Dermis lymphatic vessel endothelial cell (primary cell): Measurements from ENCODE around the gene KRTAP5-7. TPM values are rescaled to one million over a fixed set of nuclear protein-coding genes. Genes with fewer than 3 reads are reported as not detected.

Experiments
- total RNA-seq: library from RNA; depleted of rRNA; stranded (reverse); fragments of >200 nt; gene quantifications from 2 replicates; pipeline ENCODE4 v1.2.1, GENCODE V29; 2014

Gene KRTAP5-7
- total RNA-seq = under 0.01 and 0.11 TPM in 2 replicates

GRCh38 chr11:71526796-71527575 lies at the start of gene KRTAP5-7:
Gene KRTAP5-7 (plus strand): TSS chr11:71527267. CDS start chr11:71527301, 34 bp downstream.

GRCh38 chr11:71537977-71538665 lies 11.1 kb downstream of the KRTAP5-7 start, which contains the start of gene KRTAP5-8:
Gene KRTAP5-8 (plus strand): TSS chr11:71538025. CDS start chr11:71538056, 31 bp downstream.

GRCh38 chr11:71548120-71548519 lies 21.1 kb downstream of the KRTAP5-7 start, which contains the start of gene KRTAP5-9:
Gene KRTAP5-9 (plus strand): TSS chr11:71548420. CDS start chr11:71548658, 238 bp downstream.

GRCh38 chr11:71565263-71565662 lies 38.2 kb downstream of the KRTAP5-7 start, which contains the start of gene KRTAP5-10:
Gene KRTAP5-10 (plus strand): TSS chr11:71565563. CDS start chr11:71565588, 25 bp downstream.

Other genes with a start within 250 kb of the KRTAP5-7 start
- gene DHCR7, start 78.9 kb upstream of the KRTAP5-7 start, total RNA-seq = 13.6 and 23.8 TPM in 2 replicates
- 79.3 and 83.4 TPM in 2 replicates for gene NADSYN1, start 74.1 kb upstream of the KRTAP5-7 start, total RNA-seq
- gene KRTAP5-8, start 10.8 kb downstream of the KRTAP5-7 start, total RNA-seq = not detected in 2 replicates
- not detected in 2 replicates for gene KRTAP5-9, start 21.2 kb downstream of the KRTAP5-7 start, total RNA-seq
- not detected in 2 replicates for gene KRTAP5-10, start 38.3 kb downstream of the KRTAP5-7 start, total RNA-seq
- gene KRTAP5-11, start 55.6 kb downstream of the KRTAP5-7 start, total RNA-seq = not detected in 2 replicates